ENCODE data around the gene MYOZ1. TPM values are rescaled to one million over a fixed set of nuclear protein-coding genes. Genes with fewer than 3 reads are reported as not detected.
A peak's percentile ranks its signal among the peaks of the same experiment; 100 is the strongest.

The MYOZ1 gene
- total and polyA plus RNA-seq, 12 donors, result 0.18 to 4.2 (median 0.48) TPM

- peaks cover 0 to 12% of the 10 kb centered on the region in 2 donors for H3K4me1 ChIP-seq (replicated peaks in 1 of 2)
- H3K27me3 ChIP-seq, result no peaks in the 10 kb centered on the region
- no peaks in the 10 kb centered on the region for H3K9me3 ChIP-seq (replicated peaks in 1 of 3)
- no peak overlapping the region for H3K4me3 ChIP-seq
- DNase-seq, result peak; percentile 43 to 84 (median 62)
- no peaks in the 10 kb centered on the region for H3K36me3 ChIP-seq (replicated peaks in 1 of 2)
- TF ChIP-seq POLR2A (IDR thresholded peaks at IDR 0.05) (no peak), CTCF (IDR thresholded peaks at IDR 0.05) (peak; percentile 73 to 98 (median 93))
- intact Hi-C loops (cut with DNase I), result loop anchor here (2.0 to 5.0 kb wide), 2 partner anchors 112 to 115 kb away; no protein-coding TSS in a partner anchor
- no peak overlapping the region for H3K27ac ChIP-seq
- WGBS, 4 donors, result 16 to 22% (median 19%) methylated on average over 5 of the region's 5 CpGs
Observed at GRCh38 chr10:73644015-73644743, 2.9 kb upstream of the MYOZ1 start.

DNA sequence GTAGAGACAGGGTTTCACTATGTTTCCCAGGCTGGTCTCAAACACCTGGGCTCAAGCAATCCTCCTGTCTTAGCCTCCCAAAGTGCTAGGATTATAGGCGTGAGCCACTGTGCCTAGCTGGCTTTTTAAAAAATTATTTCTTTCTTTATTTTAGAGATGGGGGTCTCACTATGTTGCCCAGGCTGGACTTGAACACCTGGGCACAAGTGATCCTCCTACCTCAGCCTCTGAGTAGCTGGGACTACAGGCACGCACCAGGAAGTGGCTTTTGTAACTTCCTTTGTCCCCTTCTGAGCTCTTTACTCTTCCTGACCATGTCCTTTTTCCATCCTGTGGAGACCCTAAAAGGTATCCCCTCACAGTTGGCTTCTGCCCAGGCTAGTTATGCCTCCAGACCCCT lies 2.1 kb upstream of the MYOZ1 start:
- DNase-seq, result no peak
- no peaks in the 10 kb centered on the region for H3K27me3 ChIP-seq
- WGBS, 4 donors, result 67 to 80% (median 76%) methylated on average over 2 of the region's 2 CpGs
- no peak for TF ChIP-seq POLR2A (IDR thresholded peaks at IDR 0.05)
- no peak for TF ChIP-seq CTCF (IDR thresholded peaks at IDR 0.05)
- no peaks in the 10 kb centered on the region for H3K36me3 ChIP-seq (replicated peaks in 1 of 2)
- intact Hi-C loops (cut with DNase I), result loop anchor here in 1 of 2 donors (5.0 kb wide), 1 partner anchor 111 kb away; no protein-coding TSS in a partner anchor
- H3K4me1 ChIP-seq (replicated peaks in 1 of 2), result peaks cover 0 to 7% of the 10 kb centered on the region in 2 donors
- H3K9me3 ChIP-seq (replicated peaks in 1 of 3), result no peaks in the 10 kb centered on the region
- H3K27ac ChIP-seq, result no peak overlapping the region
- H3K4me3 ChIP-seq, result no peak overlapping the region

- no peaks in the 10 kb centered on the region for H3K4me1 ChIP-seq (replicated peaks in 1 of 2)
- WGBS, 4 donors, result 69 to 85% (median 78%) methylated on average over 2 to 3 of the region's 3 CpGs
Observed at GRCh38 chr10:73639286-73639685, 2.0 kb downstream of the MYOZ1 start.

DNA sequence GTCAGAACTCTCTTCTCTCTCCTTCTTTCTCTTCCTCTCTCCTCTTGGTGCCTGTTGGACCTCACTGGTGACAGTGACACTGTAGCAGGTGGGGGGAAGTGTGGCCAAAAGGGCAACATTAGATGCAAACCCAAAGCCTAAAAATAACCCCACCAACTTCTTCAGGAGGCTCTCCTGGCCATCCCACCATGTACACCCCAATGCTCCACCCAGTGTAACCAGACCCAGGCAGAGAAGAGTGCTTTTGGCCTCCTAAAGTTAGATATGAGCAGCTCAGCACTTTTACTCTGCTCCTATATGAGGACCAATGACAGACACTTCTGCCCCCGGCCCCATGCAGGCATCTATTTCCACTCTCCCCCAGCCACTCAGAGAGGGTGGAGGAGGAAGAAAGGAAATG lies 5.5 kb downstream of the MYOZ1 start:
- Histone ChIP-seq H3K4me1 (replicated peaks in 1 of 2) (no peaks in the 10 kb centered on the region), H3K9me3 (replicated peaks in 1 of 3) (no peaks in the 10 kb centered on the region), H3K27me3 (no peaks in the 10 kb centered on the region), H3K36me3 (replicated peaks in 1 of 2) (no peaks in the 10 kb centered on the region), H3K4me3 (no peak overlapping the region), H3K27ac (no peak overlapping the region)
- TF ChIP-seq POLR2A (IDR thresholded peaks at IDR 0.05) (no peak), CTCF (IDR thresholded peaks at IDR 0.05) (no peak)
- intact Hi-C loops (cut with DNase I), result loop anchor here in 1 of 2 donors (10.0 kb wide), 1 partner anchor 61 kb away; no protein-coding TSS in a partner anchor
- 40 to 50% (median 43%) methylated on average over 1 of the region's 1 CpG for WGBS, 4 donors
- DNase-seq, result no peak

More at GRCh38 chr10:73639286-73639685, 2.0 kb downstream of the MYOZ1 start:
- Histone ChIP-seq H3K27ac (no peak overlapping the region), H3K9me3 (replicated peaks in 1 of 3) (no peaks in the 10 kb centered on the region), H3K4me3 (no peak overlapping the region), H3K27me3 (no peaks in the 10 kb centered on the region), H3K36me3 (replicated peaks in 1 of 2) (no peaks in the 10 kb centered on the region)
- intact Hi-C loops (cut with DNase I), result loop anchor here in 1 of 2 donors (10.0 kb wide), 1 partner anchor 64 kb away; no protein-coding TSS in a partner anchor
- DNase-seq, result no peak
- no peak for TF ChIP-seq CTCF (IDR thresholded peaks at IDR 0.05)
- TF ChIP-seq POLR2A (IDR thresholded peaks at IDR 0.05), result no peak

Measured in adrenal gland (tissue), 12 donors.